ENCODE data around the gene STK17A.

GRCh38 chr7:43575506-43575905, 7.4 kb upstream of the STK17A start:
- TF ChIP-seq, protein P1, sequence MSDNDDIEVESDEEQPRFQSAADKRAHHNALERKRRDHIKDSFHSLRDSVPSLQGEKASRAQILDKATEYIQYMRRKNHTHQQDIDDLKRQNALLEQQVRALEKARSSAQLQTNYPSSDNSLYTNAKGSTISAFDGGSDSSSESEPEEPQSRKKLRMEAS (IDR thresholded peaks at IDR 0.05): no peak
- TF ChIP-seq EGR1 (IDR thresholded peaks at IDR 0.05): no peak
- no peak for TF ChIP-seq YY1 (IDR thresholded peaks at IDR 0.05; ENCODE audit: low read depth)
- TF ChIP-seq CREB1 (IDR thresholded peaks at IDR 0.05; ENCODE audit: low read depth): no peak
- no peak for TF ChIP-seq TAF1 (IDR thresholded peaks at IDR 0.05; ENCODE audit: low read depth)
- TF ChIP-seq TCF12 (IDR thresholded peaks at IDR 0.05; ENCODE audit: low read depth): no peak
- TF ChIP-seq FOXM1 (IDR thresholded peaks at IDR 0.05; ENCODE audit: borderline replicate concordance, low read depth): no peak
- TF ChIP-seq USF1 (IDR thresholded peaks at IDR 0.05): no peak
- TF ChIP-seq TEAD4 (IDR thresholded peaks at IDR 0.05): no peak
- TF ChIP-seq EP300 (IDR thresholded peaks at IDR 0.05; ENCODE audit: borderline replicate concordance): no peak
- TF ChIP-seq, protein P2, sequence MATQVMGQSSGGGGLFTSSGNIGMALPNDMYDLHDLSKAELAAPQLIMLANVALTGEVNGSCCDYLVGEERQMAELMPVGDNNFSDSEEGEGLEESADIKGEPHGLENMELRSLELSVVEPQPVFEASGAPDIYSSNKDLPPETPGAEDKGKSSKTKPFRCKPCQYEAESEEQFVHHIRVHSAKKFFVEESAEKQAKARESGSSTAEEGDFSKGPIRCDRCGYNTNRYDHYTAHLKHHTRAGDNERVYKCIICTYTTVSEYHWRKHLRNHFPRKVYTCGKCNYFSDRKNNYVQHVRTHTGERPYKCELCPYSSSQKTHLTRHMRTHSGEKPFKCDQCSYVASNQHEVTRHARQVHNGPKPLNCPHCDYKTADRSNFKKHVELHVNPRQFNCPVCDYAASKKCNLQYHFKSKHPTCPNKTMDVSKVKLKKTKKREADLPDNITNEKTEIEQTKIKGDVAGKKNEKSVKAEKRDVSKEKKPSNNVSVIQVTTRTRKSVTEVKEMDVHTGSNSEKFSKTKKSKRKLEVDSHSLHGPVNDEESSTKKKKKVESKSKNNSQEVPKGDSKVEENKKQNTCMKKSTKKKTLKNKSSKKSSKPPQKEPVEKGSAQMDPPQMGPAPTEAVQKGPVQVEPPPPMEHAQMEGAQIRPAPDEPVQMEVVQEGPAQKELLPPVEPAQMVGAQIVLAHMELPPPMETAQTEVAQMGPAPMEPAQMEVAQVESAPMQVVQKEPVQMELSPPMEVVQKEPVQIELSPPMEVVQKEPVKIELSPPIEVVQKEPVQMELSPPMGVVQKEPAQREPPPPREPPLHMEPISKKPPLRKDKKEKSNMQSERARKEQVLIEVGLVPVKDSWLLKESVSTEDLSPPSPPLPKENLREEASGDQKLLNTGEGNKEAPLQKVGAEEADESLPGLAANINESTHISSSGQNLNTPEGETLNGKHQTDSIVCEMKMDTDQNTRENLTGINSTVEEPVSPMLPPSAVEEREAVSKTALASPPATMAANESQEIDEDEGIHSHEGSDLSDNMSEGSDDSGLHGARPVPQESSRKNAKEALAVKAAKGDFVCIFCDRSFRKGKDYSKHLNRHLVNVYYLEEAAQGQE (IDR thresholded peaks at IDR 0.05; ENCODE audit: low read depth): no peak
- no peak for TF ChIP-seq CEBPB (IDR thresholded peaks at IDR 0.05)
- TF ChIP-seq RAD21 (IDR thresholded peaks at IDR 0.05; ENCODE audit: low read depth): no peak

All from Ishikawa (cell line).